IPS-18a (cell line): ENCODE measurements around the gene MAN2A2.
"Not testable (repeated sequence)": the region's sequence is repeated elsewhere in the genome, so short reads cannot be mapped to it uniquely, and the experiment has no call there.

Experiments used
- H3K27ac ChIP-seq: one replicate; pipeline ENCODE4 v1.5.1; 2013; ENCODE audit warnings: low read length
- H3K27me3 ChIP-seq: one replicate; pipeline ENCODE4 v1.6.1; 2013; ENCODE audit warnings: mild to moderate bottlenecking, low read length; ENCODE audit not compliant: control insufficient read depth, insufficient read depth
- H3K36me3 ChIP-seq: one replicate; pipeline ENCODE4 v1.6.1; 2013; ENCODE audit warnings: low read depth, low read length; ENCODE audit not compliant: control insufficient read depth
- H3K4me1 ChIP-seq: one replicate; pipeline ENCODE4 v1.6.1; 2013; ENCODE audit warnings: low read depth, low read length; ENCODE audit not compliant: control insufficient read depth
- H3K4me3 ChIP-seq: one replicate; pipeline ENCODE4 v1.5.1; 2013; ENCODE audit warnings: low read length
- H3K9ac ChIP-seq: one replicate; pipeline ENCODE4 v1.6.1; 2013; ENCODE audit warnings: mild to moderate bottlenecking, low read length, moderate library complexity
- H3K9me3 ChIP-seq: one replicate; pipeline ENCODE4 v1.6.1; 2013; ENCODE audit warnings: low read depth, low read length; ENCODE audit not compliant: control insufficient read depth

Gene MAN2A2

DNA sequence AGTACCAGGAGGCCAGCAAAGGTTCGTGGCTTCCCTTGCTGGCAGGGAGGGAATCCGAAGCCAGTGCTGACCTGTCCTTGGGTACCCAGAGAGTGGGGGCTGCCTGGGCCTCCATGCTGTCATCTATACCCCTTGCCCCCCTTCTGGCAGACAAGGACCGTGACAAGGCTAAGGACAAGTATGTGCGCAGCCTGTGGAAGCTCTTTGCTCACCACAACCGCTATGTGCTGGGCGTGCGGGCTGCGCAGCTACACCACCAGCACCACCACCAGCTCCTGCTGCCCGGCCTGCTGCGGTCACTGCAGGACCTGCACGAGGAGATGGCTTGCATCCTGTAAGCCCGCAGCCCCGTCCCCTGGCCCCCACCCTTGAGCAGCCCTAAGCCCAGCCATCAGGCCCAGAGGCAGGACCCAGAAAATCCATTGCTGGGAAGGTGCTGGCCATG is 16.0 kb upstream of the MAN2A2 start:
- Histone ChIP-seq H3K27me3 (no peaks in the 10 kb centered on the region), H3K9me3 (no peaks in the 10 kb centered on the region), H3K4me1 (peaks cover 7% of the 10 kb centered on the region), H3K36me3 (no peaks in the 10 kb centered on the region), H3K9ac (no peak overlapping the region), H3K4me3 (no peak overlapping the region), H3K27ac (no peak overlapping the region)

DNA sequence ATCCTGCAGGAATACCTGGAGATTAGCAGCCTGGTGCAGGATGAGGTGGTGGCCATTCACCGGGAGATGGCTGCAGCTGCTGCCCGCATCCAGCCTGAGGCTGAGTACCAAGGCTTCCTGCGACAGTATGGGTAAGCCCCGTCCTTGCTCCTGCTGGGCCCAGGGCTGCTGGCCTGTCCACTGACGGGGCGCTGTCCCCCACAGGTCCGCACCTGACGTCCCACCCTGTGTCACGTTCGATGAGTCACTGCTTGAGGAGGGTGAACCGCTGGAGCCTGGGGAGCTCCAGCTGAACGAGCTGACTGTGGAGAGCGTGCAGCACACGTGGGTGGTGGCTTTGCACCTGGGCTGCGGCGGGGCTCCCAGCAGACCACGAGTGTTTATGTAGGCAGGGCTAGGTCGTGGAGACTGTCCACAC is 13.8 kb upstream of the MAN2A2 start:
- no peak overlapping the region for H3K27ac ChIP-seq
- H3K4me1 ChIP-seq: no peaks in the 10 kb centered on the region
- H3K9ac ChIP-seq: no peak overlapping the region

DNA sequence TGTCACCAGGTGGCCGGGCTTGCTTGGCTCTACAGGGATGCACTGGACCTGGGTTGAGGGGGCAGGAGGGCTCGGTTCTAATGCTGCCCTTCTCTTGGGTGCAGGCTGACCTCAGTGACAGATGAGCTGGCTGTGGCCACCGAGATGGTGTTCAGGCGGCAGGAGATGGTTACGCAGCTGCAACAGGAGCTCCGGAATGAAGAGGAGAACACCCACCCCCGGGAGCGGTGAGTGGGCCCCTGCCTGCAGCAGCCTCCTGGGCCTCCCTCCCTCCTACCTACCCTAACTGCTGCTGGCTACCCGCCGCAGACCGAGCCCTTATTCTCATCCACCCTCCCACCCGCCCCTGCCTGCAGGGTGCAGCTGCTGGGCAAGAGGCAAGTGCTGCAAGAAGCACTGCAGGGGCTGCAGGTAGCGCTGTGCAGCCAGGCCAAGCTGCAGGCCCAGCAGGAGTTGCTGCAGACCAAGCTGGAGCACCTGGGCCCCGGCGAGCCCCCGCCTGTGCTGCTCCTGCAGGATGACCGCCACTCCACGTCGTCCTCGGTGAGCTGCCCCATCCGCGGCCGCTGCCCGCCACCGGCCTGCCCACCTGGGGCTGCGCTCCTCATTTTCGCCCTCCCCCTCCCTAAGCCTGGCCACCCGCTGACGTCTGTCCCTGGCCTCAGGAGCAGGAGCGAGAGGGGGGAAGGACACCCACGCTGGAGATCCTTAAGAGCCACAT is 13.2 kb upstream of the MAN2A2 start:
- no peak overlapping the region for H3K27ac ChIP-seq
- no peak overlapping the region for H3K9ac ChIP-seq
- no peaks in the 10 kb centered on the region for H3K27me3 ChIP-seq
- no peaks in the 10 kb centered on the region for H3K4me1 ChIP-seq
- H3K4me3 ChIP-seq: no peak overlapping the region
- peaks cover 4% of the 10 kb centered on the region for H3K36me3 ChIP-seq
- no peaks in the 10 kb centered on the region for H3K9me3 ChIP-seq

More for the DNA sequence above, 13.8 kb upstream of the MAN2A2 start:
- H3K9me3 ChIP-seq: no peaks in the 10 kb centered on the region
- no peaks in the 10 kb centered on the region for H3K27me3 ChIP-seq
- no peak overlapping the region for H3K4me3 ChIP-seq
- H3K36me3 ChIP-seq: peaks cover 4% of the 10 kb centered on the region

DNA sequence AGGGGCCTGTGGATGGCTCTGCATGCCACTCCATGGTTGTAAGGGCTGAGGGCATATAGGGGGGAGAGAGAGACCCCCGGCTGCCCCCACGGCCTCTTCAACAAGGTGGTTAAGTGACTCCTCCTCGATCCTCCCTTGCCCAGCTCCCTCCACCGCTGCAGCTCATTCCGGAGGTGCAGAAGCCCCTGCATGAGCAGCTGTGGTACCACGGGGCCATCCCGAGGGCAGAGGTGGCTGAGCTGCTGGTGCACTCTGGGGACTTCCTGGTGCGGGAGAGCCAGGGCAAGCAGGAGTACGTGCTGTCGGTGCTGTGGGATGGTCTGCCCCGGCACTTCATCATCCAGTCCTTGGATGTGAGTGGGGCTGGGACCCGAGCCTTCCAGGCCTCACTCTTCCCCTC is 12.3 kb upstream of the MAN2A2 start:
- H3K9ac ChIP-seq: no peak overlapping the region
- no peaks in the 10 kb centered on the region for H3K4me1 ChIP-seq
- peaks cover 4% of the 10 kb centered on the region for H3K36me3 ChIP-seq
- H3K27me3 ChIP-seq: no peaks in the 10 kb centered on the region
- no peak overlapping the region for H3K27ac ChIP-seq
- H3K4me3 ChIP-seq: no peak overlapping the region
- H3K9me3 ChIP-seq: no peaks in the 10 kb centered on the region

DNA sequence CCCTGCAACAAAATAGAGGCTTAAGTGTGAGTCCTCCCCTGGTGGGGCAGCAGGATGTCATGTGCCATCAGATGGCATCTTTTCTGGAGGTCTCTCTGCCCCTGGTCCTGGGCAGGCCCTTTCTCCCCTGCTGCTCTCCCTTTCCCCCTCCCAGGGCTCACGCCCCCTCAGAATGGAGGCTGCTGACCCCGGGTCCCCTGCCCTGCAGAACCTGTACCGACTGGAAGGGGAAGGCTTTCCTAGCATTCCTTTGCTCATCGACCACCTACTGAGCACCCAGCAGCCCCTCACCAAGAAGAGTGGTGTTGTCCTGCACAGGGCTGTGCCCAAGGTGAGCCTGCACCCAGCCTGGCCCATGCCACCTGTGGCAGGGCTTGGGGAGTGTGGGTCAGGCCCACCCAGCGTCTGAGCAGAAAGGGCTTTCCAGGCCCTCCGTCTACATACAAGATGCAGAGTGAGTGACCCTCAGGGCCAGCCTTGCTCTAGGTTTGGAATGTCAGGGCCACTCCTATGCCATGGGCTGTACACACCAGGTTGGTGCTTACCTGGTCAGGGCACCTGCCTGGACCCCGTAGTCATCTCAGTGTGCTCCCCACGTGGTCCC is 11.7 kb upstream of the MAN2A2 start:
- Histone ChIP-seq H3K4me1 (no peaks in the 10 kb centered on the region), H3K9me3 (no peaks in the 10 kb centered on the region), H3K4me3 (no peak overlapping the region), H3K27me3 (no peaks in the 10 kb centered on the region), H3K27ac (no peak overlapping the region), H3K36me3 (peaks cover 4% of the 10 kb centered on the region), H3K9ac (no peak overlapping the region)

DNA sequence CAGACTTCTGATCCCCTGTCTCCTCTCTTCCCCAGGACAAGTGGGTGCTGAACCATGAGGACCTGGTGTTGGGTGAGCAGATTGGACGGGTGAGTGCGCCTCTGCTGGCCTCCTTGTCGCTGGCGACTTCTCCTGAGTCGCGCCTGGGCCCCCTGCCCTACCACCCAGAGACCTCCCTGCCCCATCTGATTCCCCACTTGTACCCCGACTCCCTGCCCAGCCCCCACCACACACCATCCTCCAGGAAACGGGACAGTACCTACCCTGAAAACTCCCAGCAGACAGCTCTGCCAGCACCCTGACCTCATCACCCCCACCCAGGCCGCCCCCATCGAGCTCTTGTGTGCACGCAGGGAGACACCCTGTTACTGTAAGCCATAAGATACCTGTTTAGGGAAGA is 11.1 kb upstream of the MAN2A2 start:
- no peaks in the 10 kb centered on the region for H3K4me1 ChIP-seq
- H3K4me3 ChIP-seq: no peak overlapping the region
- no peaks in the 10 kb centered on the region for H3K9me3 ChIP-seq
- H3K27me3 ChIP-seq: no peaks in the 10 kb centered on the region
- H3K9ac ChIP-seq: no peak overlapping the region
- peaks cover 4% of the 10 kb centered on the region for H3K36me3 ChIP-seq
- no peak overlapping the region for H3K27ac ChIP-seq

DNA sequence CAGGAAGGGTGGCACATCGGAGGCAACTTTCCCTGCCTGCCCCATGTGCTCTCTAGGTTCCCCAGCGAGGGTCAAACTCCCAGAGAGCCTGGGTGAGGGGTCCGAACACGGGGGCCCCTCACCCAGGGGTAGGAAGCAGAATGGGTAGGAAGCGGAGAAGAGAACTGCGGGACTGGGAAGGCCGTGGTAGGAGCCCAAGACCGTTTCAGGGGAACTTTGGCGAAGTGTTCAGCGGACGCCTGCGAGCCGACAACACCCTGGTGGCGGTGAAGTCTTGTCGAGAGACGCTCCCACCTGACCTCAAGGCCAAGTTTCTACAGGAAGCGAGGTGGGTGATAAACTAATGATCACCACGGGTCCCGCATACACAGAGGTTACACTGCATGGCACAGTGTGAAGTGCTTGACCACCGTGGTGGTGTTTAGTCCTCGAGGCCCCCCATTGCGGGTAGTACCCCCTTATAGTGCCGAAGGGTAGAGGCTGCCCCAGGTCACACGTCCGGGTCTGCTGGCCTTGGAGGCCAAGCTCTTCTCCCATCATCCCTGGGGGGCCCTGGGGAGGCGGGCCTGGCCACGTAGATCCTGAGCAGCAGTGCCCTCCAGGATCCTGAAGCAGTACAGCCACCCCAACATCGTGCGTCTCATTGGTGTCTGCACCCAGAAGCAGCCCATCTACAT is 10.5 kb upstream of the MAN2A2 start:
- Histone ChIP-seq H3K9ac (no peak overlapping the region), H3K27ac (no peak overlapping the region), H3K9me3 (no peaks in the 10 kb centered on the region), H3K4me1 (no peaks in the 10 kb centered on the region), H3K36me3 (peaks cover 4% of the 10 kb centered on the region), H3K4me3 (no peak overlapping the region), H3K27me3 (no peaks in the 10 kb centered on the region)

DNA sequence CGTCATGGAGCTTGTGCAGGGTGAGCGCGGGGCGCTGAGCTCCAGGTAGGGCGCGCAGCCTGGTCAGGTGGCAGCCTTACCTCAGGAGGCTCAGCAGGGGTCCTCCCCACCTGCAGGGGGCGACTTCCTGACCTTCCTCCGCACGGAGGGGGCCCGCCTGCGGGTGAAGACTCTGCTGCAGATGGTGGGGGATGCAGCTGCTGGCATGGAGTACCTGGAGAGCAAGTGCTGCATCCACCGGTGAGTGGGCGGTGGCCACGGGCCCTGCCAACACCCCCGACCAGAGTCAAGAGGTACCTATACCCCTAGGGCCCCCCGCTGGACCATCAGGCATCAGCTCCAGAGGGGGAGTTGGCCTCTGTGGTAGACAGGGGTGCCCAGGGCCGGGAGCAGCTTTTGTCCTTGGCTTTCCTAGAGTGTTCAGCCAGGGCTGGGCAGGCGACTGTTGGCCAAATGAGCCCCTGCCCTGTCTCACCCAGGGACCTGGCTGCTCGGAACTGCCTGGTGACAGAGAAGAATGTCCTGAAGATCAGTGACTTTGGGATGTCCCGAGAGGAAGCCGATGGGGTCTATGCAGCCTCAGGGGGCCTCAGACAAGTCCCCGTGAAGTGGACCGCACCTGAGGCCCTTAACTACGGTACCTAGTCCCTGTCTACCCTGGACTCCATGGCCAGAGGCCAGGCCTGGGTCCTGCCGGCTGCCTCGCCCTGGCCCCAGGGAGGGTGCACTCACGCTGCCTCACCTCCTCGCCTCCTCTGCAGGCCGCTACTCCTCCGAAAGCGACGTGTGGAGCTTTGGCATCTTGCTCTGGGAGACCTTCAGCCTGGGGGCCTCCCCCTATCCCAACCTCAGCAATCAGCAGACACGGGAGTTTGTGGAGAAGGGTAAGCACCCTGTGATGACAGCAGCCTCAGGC is 9.7 kb upstream of the MAN2A2 start:
- Histone ChIP-seq H3K27me3 (no peaks in the 10 kb centered on the region), H3K4me1 (no peaks in the 10 kb centered on the region), H3K27ac (no peak overlapping the region), H3K9me3 (no peaks in the 10 kb centered on the region), H3K4me3 (no peak overlapping the region), H3K36me3 (peaks cover 4% of the 10 kb centered on the region), H3K9ac (no peak overlapping the region)

DNA sequence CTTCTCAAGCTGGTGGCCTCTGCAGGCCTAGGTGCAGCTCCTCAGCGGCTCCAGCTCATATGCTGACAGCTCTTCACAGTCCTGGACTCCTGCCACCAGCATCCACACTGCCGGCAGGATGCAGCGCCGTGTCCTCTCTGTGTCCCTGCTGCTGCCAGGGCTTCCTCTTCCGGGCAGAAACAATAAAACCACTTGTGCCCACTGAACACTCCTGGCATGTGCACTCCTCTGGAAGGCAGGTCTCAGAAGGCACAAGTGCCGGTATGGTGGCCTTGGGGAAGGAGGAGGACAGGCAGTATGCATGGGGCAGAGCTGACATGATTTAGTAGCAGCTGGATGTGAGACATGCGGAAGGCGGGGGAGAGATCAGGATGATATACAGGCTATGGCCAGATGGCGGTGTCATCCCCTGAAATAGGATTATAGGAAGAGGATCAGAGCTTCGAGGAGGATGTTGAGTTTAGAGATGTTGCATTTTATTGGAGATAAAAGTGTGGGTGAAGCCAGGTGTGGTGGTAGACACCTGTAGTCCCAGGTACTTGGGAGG is 7.5 kb upstream of the MAN2A2 start:
- H3K36me3 ChIP-seq: peaks cover 4% of the 10 kb centered on the region
- H3K4me1 ChIP-seq: no peaks in the 10 kb centered on the region
- H3K9me3 ChIP-seq: no peaks in the 10 kb centered on the region
- no peak overlapping the region for H3K9ac ChIP-seq
- H3K27me3 ChIP-seq: no peaks in the 10 kb centered on the region
- H3K4me3 ChIP-seq: no peak overlapping the region
- H3K27ac ChIP-seq: no peak overlapping the region

DNA sequence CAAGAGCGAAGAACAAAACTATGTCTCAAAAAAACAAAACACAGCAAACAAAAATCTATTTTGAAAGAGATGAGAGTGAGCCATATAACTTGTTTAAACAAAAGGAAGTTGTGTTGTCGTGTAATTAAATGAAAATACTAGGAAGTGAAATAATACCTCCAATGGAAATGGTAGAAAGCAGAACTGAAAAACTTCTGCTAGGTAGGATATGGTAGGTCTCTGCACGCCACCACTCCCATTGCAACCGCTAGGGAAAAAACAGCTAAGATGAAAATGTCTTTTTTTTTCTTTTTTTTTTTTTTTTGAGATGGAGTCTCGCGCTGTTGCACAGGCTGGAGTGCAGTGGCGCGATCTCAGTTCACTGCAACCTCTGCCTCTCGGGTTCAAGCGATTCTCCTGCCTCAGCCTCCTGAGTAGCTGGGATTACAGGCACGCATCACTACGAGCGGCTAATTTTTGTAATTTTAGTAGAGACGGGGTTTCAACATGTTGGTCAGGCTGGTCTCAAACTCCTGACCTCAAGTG is 5.9 kb upstream of the MAN2A2 start:
- not testable (repeated sequence) for H3K27me3 ChIP-seq, H3K9me3 ChIP-seq, H3K9ac ChIP-seq, H3K36me3 ChIP-seq, H3K27ac ChIP-seq, H3K4me3 ChIP-seq, H3K4me1 ChIP-seq
